GDM1 (cell line): Measurements from ENCODE around the gene DAAM1.

ENCODE experiments used
- DNase-seq: peaks from one replicate; lab custom pipeline; 2025; lab: John Stamatoyannopoulos, UW

The DAAM1 gene

GRCh38 chr14:59221568-59221967, 33.1 kb downstream of the DAAM1 start:
- no peak for DNase-seq

DNA sequence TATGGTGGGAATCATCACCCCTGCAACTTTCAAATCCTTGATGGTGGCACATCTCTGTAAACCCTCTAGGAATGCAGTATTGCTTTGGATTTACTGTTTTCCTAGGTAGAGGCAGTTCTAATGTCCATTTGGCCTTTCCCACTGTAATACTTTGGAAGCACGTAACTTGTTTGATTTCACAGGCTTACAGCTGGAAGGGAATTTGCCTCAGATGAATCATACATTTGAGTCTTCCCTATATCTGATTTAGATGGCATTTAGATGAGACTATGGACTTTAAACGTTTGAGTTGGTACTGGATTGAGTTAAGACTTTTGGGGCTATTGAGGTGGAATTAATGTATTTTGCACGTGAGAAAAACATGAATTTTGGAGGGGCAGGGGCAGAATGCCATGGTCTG, 35.9 kb downstream of the DAAM1 start:
- no peak for DNase-seq

DNA sequence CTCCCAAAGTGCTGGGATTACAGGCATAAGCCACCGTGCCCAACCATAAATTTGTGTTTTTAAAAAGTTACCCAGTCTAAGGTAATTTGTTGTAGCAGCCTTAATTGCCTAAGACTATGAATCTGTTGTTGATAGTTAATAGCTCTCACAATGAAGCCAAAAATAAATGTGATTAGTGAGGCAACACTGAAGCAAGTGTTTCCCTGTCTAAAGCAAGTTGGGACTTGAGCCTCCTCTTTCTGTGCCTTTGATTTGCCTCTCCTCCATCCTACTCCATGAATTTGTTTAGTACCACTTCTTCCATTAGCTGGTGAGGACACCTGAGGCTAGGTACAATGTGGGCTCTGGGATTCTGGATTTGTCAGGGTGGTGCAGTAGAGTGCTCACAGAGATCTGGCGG, 36.8 kb downstream of the DAAM1 start:
- no peak for DNase-seq

- no peak for DNase-seq
These were observed 40.0 kb downstream of the DAAM1 start for GRCh38 chr14:59228421-59228820.

DNA sequence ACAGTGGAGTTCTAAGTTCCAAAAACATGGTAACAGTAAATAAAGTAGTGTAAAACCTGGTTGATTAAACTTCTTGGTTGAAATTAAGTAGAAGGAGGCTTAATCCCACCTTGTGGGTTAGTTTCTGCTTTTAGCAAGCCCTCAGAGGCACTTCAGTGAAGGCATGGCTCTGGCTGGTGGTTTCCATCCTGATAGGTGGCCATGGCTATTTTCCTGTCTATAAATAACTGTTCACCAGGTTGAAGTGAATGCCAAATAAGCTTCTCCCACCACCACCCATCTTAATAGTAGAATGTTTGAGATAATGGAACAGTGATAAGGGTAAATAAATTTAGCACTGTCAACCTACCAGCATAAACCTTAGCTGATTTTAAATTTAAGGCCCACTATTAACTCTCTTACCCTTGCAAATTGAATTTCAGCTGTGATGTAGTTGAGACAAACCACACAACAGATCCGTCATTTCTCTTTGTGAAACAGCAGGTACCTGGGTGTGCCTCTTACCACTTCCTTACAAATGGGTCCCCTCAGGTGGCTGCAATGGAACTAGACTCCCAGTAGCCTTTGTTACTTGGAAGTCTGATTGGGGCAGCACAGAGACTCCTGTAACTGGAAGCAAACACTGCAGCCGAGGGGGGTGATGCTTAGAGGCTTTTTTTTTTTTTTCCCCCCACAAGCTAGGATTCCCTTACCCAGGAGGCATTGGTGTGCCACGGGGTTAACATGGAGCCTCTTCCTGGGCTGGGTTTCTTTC, 41.4 kb downstream of the DAAM1 start:
- DNase-seq, result no peak

- no peak for DNase-seq
These were observed 47.7 kb downstream of the DAAM1 start for GRCh38 chr14:59236195-59236594.

- no peak for DNase-seq
These were observed 49.7 kb downstream of the DAAM1 start for GRCh38 chr14:59238216-59238615.

DNA sequence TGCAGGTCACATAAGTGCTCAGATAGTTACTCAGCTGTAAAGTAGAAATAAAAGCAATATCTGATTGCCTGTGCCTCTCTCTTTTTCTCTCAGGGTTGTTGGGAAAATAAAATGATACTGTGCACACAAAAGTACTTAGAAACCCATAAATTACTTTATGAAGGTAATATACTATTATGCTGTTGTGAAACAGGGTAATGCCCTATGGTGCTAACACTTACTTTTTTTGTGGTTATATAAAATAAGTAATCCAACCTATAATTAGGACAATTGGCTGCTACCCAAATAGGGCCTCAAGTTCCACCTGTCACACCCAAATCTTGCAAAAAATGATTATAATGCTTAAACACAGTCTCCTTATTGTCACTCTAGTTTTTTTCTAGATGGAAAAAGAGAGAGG, 50.6 kb downstream of the DAAM1 start:
- no peak for DNase-seq

GRCh38 chr14:59240356-59240755, 51.9 kb downstream of the DAAM1 start:
- DNase-seq, result no peak

GRCh38 chr14:59241121-59241520, 52.7 kb downstream of the DAAM1 start:
- DNase-seq, result no peak

GRCh38 chr14:59243174-59243573, 54.7 kb downstream of the DAAM1 start:
- DNase-seq, result no peak

DNA sequence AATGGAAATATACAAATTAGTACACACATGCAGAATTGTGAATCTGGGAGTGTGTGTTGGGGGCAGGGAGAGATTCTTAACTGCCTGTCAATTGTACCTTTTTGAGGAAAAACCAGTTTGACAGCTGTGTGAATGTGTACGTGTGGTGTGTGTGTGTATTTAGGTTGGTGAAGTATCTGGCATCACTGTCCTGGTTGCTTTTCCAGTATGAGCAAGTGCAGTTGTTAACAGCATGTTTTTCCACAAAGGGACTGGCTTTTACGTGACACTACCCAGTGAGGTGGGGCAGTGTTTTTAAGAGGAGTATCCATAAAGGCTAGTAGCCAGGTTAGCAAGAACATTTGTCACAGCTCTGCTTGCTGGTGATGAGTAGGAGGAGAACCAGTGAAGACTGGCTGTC, 56.1 kb downstream of the DAAM1 start:
- DNase-seq, result no peak

- no peak for DNase-seq
These were observed 57.4 kb downstream of the DAAM1 start for GRCh38 chr14:59245809-59246295.

- DNase-seq, result no peak
These were observed 58.1 kb downstream of the DAAM1 start for GRCh38 chr14:59246566-59246965.

DNA sequence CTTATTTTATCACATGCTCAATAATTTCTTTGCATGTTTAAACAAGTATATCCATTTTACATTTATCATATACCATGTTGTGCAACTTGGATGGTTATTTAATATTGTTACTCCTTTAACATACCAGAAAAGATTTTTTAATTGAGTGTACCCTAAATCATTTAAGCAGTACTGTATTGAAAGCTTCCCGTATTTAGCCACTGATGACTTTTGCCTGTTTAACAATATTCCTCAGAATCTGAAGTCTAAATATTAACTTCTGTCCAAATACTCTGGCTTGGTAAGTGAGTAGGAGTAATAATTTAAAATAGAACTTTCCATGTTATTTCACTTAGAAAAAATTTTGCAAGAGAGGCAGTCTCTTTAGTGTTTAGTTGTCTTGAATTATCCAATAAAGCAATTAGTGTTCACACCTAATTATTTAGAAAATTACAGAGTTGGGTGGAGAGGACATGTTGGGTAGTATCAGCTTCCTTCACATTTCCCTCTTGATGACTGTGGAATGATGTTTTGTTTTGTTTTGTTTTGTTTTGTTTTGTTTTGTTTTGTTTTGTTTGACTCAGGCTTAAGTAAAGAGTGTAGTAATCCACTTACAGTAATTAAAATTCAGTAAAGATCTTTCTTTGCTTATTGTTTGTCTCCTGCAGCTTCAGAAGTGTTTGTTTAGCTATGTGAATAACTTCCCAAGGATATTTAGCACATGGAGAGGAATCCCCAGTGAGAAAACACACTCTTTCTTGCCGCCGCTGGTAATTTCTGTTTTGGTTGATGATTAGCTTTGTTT, 59.5 kb downstream of the DAAM1 start:
- no peak for DNase-seq

GRCh38 chr14:59249029-59249428, 60.6 kb downstream of the DAAM1 start:
- DNase-seq, result no peak

GRCh38 chr14:59251811-59252771, 63.6 kb downstream of the DAAM1 start:
- DNase-seq, result no peak

- no peak for DNase-seq
These were observed 64.5 kb downstream of the DAAM1 start for GRCh38 chr14:59252772-59253500.

GRCh38 chr14:59253527-59253926, 65.1 kb downstream of the DAAM1 start:
- no peak for DNase-seq

DNA sequence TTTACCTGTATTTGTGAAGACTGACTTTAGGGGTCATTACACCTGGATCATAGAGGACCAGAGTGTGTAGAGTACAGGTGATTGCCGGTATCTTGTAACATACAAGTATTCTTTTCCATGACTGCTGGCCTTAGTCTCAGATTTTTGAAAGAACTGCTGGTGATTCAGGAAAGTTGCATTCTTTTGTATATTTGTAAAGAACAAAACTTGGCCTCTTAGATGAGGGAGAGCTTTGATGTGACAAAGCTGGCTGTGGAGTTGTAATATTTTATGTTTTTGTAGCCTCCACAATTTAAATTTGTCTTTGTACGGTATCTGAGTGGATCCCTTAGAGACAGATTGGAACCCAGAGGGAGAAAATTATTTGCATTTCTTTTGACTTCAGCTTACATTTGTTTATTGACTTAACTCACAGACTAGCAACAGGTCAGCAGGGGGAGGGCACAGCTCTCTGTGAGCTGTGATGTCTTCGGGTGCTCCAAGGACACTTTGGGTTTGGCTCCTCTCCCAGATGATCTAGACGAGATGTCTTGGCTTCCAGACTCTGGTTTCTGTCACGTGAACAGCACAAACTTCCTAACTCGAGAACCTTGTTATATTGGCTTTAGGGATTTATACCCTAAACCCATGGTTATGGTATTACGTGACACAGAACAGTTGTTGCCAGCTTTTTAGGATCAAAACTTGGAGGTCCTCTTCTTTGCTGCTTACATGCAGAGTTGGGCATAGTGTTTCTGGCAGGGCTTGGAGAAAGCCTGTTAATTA, 65.9 kb downstream of the DAAM1 start:
- DNase-seq, result no peak
